ENCODE results near the gene TPR.

- TF ChIP-seq POLR2A (IDR thresholded peaks at IDR 0.05), result no peak
- no peak for TF ChIP-seq CTCF (IDR thresholded peaks at IDR 0.05)
These were observed 67.6 kb downstream of the TPR start for GRCh38 chr1:186307445-186307844.

Measured in breast epithelium (tissue), 3 donors.